Colon (tissue), 2 donors: ENCODE measurements around the gene FOXD1.

Experiments used
- FAIRE-seq: peaks from 2 replicates; lab custom pipeline; 2012; peaks lifted over from hg19 to GRCh38; lab: Jason Lieb, UNC
- donor health status: control.
- donor health status: control.

The FOXD1 gene

GRCh38 chr5:73441378-73441777 lies 7.2 kb downstream of the FOXD1 start:
- no peak for FAIRE-seq

DNA sequence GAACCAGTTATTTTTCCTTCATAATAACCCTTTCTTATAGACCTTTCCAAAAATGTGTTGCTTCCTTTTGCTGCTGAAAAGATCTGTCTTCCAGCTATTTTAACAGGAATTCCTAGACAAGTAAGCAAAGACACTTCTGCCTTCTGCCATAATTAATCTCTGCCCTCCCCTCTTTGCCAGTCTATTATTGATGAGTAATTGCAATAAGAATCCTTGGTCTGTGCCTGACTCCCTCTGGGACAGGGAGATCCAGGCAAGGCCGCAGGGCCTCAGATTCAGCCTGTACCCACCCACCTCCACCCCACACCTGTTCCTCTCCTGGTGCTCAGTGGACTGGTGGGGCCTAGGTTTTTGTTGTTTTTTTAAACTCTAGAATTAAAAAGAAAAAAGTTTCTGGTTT lies 8.3 kb downstream of the FOXD1 start:
- FAIRE-seq, result no peak

DNA sequence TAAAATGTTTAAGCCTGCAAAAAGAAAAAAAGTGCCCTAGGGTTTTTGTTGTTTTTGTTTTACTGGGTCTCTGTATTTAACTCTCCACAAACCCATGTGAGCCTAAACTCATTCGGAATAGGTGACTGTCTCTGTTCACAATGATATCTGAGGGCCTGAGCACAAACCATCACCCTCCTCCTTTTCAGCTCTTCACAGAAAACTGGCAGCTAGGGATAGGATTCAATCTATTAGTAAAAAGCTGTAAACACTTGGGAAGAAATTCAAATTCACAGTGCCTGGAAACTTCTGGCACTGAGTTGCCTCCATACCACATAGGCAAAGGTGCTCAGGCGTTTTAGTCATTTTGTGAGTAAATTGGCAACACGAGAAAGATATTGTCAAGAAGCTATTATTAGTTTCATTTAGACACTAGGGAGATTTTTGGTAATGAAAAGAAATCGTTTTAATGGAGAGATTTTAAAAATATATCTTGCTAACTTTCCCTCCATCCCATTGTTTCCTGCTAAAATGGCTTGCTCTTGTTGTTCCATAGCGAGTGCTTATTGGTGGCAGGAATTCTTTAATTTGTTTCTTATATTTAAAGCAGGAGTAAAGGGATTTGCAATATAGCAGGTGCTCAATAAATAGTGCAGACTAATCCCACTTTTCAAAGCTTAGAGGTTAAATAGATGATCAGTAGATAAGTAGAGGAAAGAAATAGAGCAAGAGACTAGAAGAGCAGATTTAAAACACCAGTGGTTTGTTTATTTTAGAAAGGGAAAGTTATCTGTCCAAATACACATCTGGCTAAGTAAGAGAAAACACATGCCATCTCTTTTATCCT lies 9.7 kb downstream of the FOXD1 start:
- FAIRE-seq, result no peak

- FAIRE-seq, result no peak
Measured at GRCh38 chr5:73437777-73438644, 10.6 kb downstream of the FOXD1 start.

- FAIRE-seq, result no peak
Measured at GRCh38 chr5:73437101-73437776, 11.3 kb downstream of the FOXD1 start.

GRCh38 chr5:73436535-73437100 lies 12.0 kb downstream of the FOXD1 start:
- no peak for FAIRE-seq

- no peak for FAIRE-seq
Measured at GRCh38 chr5:73435759-73436534, 12.6 kb downstream of the FOXD1 start.

DNA sequence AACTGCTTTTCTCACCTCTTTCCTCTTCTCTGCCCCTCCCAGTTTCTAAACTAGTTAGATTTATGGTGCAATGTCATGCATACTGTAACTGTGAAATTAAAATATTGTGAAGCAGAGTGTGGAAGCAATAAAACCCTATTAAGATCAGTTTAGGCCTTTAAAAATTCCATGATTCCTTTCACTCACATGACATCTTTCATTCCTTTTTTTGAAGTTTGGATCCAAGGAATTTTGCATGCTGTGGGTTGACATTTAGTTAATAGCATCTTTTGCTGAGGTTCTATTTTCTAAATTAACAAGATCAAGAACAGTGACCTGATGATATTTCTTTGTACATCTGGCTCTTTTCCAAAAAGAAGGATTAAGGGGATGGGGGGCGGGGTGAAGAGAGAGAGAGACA lies 13.7 kb downstream of the FOXD1 start:
- no peak for FAIRE-seq

GRCh38 chr5:73434461-73434860 lies 14.1 kb downstream of the FOXD1 start:
- FAIRE-seq, result no peak

- FAIRE-seq, result no peak
Measured at GRCh38 chr5:73433982-73434342, 14.6 kb downstream of the FOXD1 start.

- no peak for FAIRE-seq
Measured at GRCh38 chr5:73433272-73433981, 15.2 kb downstream of the FOXD1 start.

DNA sequence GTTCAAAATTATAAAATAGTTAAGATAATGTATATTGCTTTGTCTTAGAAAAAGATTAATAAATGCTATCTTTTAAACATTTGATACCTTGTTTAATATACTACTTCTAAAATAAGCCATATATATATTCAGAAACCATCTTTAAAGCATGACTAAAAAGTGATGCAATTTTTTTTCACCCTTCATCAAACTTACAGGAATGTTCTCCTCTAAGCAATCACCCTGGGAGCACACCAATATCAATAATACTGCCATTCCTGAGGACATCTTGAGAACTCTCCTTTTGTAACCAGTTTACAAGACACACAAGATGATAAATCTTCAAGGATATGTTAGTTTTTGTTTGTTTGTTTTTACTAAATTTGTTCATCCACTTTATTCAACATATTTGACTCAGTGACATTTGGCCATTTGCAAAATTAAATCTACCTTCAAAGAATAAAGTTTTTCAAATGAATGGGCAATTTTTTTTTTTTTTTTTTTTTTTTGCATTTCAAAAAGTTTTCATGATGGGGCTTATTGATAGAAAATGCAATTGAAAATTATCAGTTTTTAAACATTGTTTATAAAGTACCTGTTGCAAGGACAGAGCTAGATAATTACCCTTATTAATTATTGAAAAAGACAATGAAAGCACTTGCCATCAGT lies 17.2 kb downstream of the FOXD1 start:
- FAIRE-seq, result no peak

- FAIRE-seq, result no peak
Measured at GRCh38 chr5:73426034-73426433, 22.5 kb downstream of the FOXD1 start.

- FAIRE-seq, result no peak
Measured at GRCh38 chr5:73424556-73424977, 24.0 kb downstream of the FOXD1 start.

GRCh38 chr5:73422164-73422563 lies 26.4 kb downstream of the FOXD1 start:
- FAIRE-seq, result no peak

DNA sequence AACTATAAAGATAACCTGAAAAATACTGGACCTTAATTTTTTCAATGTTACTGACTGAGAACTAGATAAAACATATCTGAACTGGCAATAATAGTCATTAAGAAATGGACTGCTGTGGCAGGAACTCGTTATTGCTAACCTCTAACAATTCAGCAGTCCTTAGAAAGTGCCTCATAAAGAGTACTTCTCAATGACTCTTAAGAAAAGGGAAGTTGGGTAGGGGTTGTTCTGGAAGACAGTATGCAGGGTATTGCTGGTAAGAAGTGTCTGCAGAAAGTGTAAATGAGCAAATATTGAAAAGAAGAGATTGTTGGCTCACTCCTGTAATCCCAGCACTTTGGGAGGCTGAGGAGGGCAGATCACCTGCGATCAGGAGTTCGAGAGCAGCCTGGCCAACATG lies 27.9 kb downstream of the FOXD1 start:
- no peak for FAIRE-seq

GRCh38 chr5:73419465-73420390 lies 28.8 kb downstream of the FOXD1 start:
- FAIRE-seq, result no peak

DNA sequence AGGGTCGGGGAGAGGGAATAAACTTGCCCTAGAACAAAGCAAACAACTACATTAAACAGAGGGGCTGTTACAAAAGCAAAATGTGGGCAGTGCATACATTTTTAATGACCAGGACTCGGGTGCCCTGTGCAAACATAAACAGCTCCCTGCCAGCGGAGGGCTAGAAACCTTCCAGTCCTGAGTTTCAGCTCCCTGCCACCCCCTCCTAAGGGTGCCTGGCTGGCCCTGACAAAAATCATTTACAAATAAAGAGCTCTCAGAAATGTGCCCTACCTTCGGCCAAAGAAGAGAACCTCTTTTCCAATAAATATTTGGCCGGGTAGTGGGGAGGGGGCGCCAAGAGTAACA lies 29.5 kb downstream of the FOXD1 start:
- no peak for FAIRE-seq

- no peak for FAIRE-seq
Measured at GRCh38 chr5:73418244-73418691, 30.3 kb downstream of the FOXD1 start.
